SH-SY5Y (cell line): ENCODE measurements around the gene EIF2B4.

Source experiments
- GATA2 ChIP-seq: IDR thresholded peaks from 2 replicates; pipeline ENCODE4 v1.6.1; 2011; ENCODE audit warnings: mild to moderate bottlenecking, low read depth, low read length
- GATA3 ChIP-seq: IDR thresholded peaks from 2 replicates; pipeline ENCODE4 v1.6.1; 2011; ENCODE audit warnings: low read depth, mild to moderate bottlenecking, low read length, moderate library complexity

Gene EIF2B4

GRCh38 chr2:27370816-27371620 is 880 bp upstream of the EIF2B4 start:
- TF ChIP-seq GATA3 (no peak), GATA2 (no peak)

- TF ChIP-seq GATA2 = no peak
- TF ChIP-seq GATA3 = no peak
These were observed 590 bp downstream of the EIF2B4 start for GRCh38 chr2:27369471-27370025.

- TF ChIP-seq GATA3 = no peak
- no peak for TF ChIP-seq GATA2
These were observed 6.2 kb downstream of the EIF2B4 start for GRCh38 chr2:27363933-27364332.

GRCh38 chr2:27362678-27363420 is 7.3 kb downstream of the EIF2B4 start:
- TF ChIP-seq GATA2 = no peak
- no peak for TF ChIP-seq GATA3

GRCh38 chr2:27356382-27357181 is 13.6 kb downstream of the EIF2B4 start, which contains the start of gene GTF3C2:
Gene GTF3C2, minus strand, starts transcription at chr2:27356764. Its CDS starts 13,210 bp downstream, at chr2:27343554.
- no peak for TF ChIP-seq GATA3

GRCh38 chr2:27356056-27356381 is 14.1 kb downstream of the EIF2B4 start:
- TF ChIP-seq GATA2 (no peak), GATA3 (no peak)

GRCh38 chr2:27354597-27354927 is 15.6 kb downstream of the EIF2B4 start:
- TF ChIP-seq GATA2 = no peak
- no peak for TF ChIP-seq GATA3

- TF ChIP-seq GATA3 (no peak), GATA2 (no peak)
These were observed 16.2 kb downstream of the EIF2B4 start for GRCh38 chr2:27353762-27354596.

- TF ChIP-seq GATA3 (no peak), GATA2 (no peak)
These were observed 18.1 kb downstream of the EIF2B4 start for GRCh38 chr2:27351802-27352598.

- TF ChIP-seq GATA3 = no peak
- TF ChIP-seq GATA2 = no peak
These were observed 19.9 kb downstream of the EIF2B4 start for GRCh38 chr2:27350106-27350693.

- TF ChIP-seq GATA3 = no peak
- no peak for TF ChIP-seq GATA2
These were observed 22.5 kb downstream of the EIF2B4 start for GRCh38 chr2:27347641-27348040.

- TF ChIP-seq GATA3 (no peak), GATA2 (no peak)
These were observed 34.0 kb downstream of the EIF2B4 start for GRCh38 chr2:27336173-27336572.
